AG09319 (cell line): ENCODE data around the gene DENND2A.

ENCODE experiments used
- DNase-seq: peaks from one replicate; pipeline ENCODE4 v3.0.0-alpha.2; 2010; ENCODE audit warnings: low read depth; ENCODE audit errors: extremely low read depth
- CTCF ChIP-seq: IDR thresholded peaks from 2 replicates; pipeline ENCODE4 v1.5.1; 2011; ENCODE audit warnings: low read depth, mild to moderate bottlenecking, inconsistent platforms, low read length, moderate library complexity

DENND2A gene

GRCh38 chr7:140542228-140542603 lies 98.4 kb downstream of the DENND2A start:
- peak; percentile 32 for DNase-seq
- no peak for TF ChIP-seq CTCF

- peak; percentile 67 for DNase-seq
- no peak for TF ChIP-seq CTCF
Observed at GRCh38 chr7:140541513-140542227, 98.9 kb downstream of the DENND2A start.

GRCh38 chr7:140541176-140541512 lies 99.5 kb downstream of the DENND2A start:
- TF ChIP-seq CTCF: no peak
- DNase-seq: no peak

GRCh38 chr7:140540136-140540777 lies 100.4 kb downstream of the DENND2A start:
- TF ChIP-seq CTCF: no peak

GRCh38 chr7:140539461-140539860 lies 101.2 kb downstream of the DENND2A start:
- no peak for DNase-seq
- TF ChIP-seq CTCF: no peak

More at GRCh38 chr7:140540136-140540777, 100.4 kb downstream of the DENND2A start:
- DNase-seq: no peak

- DNase-seq: no peak
- no peak for TF ChIP-seq CTCF
Observed at GRCh38 chr7:140537750-140538482, 102.7 kb downstream of the DENND2A start.

GRCh38 chr7:140534743-140535142 lies 105.9 kb downstream of the DENND2A start:
- TF ChIP-seq CTCF: no peak
- DNase-seq: peak; percentile 25
